ENCODE measurements around the gene PRCD.
"Not testable (repeated sequence)": the region's sequence is repeated elsewhere in the genome, so short reads cannot be mapped to it uniquely, and the experiment has no call there.

PRCD gene

GRCh38 chr17:76528528-76529223 is 11.2 kb upstream of the PRCD start:
- DNase-seq, result no peak

DNA sequence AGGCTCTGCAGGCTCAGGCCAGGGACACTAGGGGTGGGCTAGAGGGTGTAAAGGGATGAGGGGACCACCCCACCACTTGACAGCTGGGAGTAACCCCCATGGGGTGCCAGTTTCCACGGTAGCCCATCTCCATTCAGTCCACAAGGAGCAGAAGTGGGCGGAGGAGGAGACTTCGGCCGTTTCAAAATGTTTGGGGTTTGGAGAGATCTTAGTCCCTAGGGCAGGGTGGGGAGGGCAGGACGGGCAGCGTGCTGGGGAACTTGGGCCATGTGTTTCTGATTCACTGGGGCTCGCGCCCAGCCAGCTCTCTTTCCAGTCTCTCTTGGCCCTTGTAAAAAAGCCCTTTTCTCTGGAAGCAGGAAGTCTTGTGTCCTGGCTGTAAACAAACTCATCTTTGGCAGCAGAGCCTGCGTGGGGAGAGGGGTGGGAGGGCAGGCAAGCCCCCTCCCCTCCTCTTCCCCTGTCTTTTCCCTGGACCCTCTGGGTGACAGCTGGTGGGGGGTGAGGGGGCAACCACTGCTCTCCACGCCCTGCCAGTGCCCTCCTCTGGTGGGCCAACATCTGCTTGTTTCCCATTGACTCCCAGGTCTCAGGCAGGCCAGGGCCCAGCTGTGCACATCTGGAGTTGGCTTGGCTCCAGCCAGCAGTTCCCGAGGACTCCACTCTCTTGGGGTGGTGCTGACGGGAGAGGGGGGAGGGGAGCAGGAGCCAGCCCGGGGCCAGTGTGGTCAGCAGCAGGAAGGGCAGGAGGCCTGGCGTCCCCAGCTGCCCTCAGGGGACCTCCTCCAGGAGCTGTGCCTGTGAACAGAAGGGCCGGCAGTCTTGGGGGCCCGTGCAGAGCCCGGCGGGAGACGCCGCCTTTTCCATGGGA is 10.4 kb upstream of the PRCD start:
- peak; percentile 77 for DNase-seq

- no peak for DNase-seq
Measured at GRCh38 chr17:76530095-76530723, 9.6 kb upstream of the PRCD start.

GRCh38 chr17:76530811-76531485 is 8.9 kb upstream of the PRCD start:
- no peak for DNase-seq

GRCh38 chr17:76531486-76532038 is 8.3 kb upstream of the PRCD start:
- no peak for DNase-seq

- DNase-seq, result no peak
Measured at GRCh38 chr17:76532072-76532651, 7.7 kb upstream of the PRCD start.

GRCh38 chr17:76533640-76534359 is 6.0 kb upstream of the PRCD start:
- not testable (repeated sequence) for DNase-seq

DNA sequence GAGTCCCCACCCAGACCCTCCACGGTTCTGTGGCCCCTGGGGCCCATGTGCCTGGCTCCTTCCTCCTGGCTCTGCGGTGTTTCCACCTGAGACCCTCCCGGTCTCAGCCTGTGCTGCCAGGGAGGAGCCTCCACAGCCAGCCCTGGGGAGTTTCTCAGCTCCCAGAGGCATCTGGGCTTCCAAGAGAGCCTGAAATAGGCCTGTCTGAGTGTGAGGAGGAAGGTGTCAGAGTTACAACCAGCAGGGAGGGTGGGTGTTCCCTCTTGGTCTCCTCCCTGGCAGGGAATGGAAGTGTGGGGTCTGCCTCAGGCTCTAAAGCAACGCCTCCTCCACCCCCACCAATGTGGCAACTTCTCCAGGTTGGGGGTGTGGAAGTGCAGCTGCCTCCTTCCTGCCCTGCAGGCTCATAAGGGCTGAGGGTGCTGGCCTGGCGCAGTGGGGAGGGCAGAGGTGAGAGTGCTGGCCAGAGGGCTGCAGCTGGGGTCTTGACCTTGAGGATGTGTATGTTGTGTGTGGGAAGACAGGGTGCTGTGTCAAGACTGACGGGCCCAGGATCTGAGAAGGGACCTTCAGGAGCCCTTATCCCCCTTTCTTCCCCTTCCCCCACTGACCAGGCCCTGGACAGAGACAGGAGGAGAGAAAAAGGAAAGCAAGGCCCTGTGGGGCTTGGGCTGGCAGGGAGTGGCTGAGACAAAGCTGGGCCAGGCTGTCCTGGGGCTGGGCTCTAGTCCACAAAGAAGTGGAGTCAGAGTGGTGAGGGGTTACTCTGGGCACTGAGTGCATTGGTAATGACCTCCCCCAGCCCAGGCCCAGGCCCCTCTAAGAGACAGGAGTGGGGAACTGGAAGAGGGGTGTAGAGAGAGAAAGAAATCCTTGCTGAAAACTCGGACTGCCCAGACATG is 4.8 kb upstream of the PRCD start:
- DNase-seq, result no peak

DNA sequence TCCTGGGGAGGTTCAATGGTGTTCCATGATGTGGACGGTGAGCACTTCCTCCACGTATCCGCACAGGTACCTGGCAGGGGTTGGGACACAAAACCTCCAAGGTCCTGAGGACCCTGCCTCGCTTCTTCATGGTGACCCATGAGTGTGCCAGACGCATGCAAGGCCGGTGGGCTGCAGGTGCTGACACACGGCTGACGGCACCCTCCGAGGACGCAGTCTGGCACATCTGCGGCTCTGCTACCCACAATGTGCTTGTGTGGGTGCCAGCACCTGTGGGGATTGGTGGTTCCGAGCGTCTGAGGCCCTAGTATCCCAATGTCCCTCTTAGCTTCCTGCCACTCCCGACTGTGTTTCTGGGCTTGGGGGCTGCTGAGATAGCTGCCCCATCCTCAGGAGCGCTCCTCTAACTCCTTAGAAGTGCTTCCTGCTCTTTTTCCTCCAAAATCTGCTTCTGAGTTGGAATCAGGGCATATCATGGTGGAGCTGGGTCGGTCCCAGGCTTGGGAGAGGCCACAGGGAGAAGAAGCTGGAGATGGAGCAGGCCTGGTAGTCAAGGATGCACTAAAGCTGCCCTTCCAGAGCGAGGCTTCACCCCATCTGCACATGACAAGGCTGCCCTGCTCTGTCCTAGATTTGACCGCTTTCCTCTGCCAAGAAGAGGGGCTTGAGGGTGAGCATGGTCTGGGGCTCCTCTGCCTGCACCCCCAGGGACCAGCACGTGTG is 3.9 kb upstream of the PRCD start:
- DNase-seq, result no peak

DNA sequence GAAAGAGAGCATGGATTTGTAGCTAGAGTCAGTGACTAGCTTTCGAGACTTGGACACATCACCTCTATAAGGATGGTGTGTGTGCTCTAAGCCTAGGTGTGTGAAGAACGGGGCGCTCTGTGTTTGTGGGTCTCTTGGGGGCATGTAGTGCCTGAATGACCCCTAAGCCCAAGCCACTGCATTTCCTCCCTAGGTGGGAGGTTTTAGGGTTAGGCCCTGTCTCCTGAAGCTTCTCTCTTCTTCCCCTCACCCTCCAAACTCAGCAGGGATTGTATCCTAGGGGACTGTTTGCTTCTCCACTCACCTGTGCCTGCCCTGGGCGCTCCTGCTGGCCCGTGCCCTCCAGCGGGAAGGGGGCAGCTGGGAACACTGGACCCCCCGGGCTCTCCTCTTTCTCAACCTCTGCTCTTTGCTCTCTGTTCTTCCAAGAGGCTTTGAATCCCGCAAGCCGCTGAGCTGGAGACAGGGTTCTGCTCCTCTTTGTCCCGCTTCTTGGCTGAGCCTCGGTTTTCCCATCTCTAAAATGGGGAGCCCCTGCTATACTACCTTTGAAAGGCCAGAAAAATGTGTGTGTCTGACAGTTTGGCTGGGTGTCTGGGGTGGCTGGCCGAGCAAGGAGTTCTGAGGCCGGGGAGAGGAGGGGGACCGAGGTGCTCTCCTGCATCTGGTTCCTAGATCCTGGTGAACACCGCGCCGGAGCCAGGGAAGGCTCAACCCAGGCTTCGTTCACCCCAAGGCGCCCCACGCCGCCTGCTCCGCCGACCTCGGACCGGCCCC is 3.1 kb upstream of the PRCD start:
- DNase-seq, result no peak

GRCh38 chr17:76537288-76537577 is 2.6 kb upstream of the PRCD start:
- no peak for DNase-seq

GRCh38 chr17:76537578-76538280 is 2.1 kb upstream of the PRCD start, which contains the start of gene CYGB:
Gene CYGB, minus strand, starts transcription at chr17:76537709. Its CDS starts 167 bp downstream, at chr17:76537542.
- DNase-seq, result no peak

GRCh38 chr17:76538281-76538931 is 1.4 kb upstream of the PRCD start:
- DNase-seq, result no peak

DNA sequence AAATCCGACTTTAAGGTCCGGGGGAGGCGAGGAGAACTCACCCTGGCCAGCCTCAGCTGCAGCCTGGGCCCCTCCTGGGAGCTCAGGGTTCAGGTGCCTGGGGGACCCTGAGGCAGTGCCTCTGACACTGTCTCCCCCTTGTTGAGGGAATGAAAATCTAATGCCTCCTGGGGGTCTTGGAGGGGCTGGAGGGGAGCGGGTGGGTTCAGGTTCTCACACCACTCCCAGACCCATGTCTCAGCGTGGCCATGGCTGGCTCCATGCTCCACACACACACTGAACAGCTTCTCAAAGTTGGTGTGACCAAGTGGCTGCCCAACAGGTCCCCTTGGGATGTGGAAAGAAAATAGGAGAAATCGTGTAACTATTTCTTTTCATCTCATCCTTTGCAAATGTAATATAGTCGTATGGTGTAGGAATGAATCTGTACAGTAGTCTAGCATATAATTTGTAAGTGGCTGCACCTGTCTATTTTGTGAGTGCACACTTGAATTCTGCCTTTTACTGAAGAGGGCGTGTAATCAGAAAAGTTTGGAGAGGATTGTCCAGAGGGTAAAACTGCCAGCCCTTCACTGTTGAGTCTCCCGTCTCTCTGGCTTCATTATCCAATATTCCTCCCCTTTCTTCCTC is 788 bp upstream of the PRCD start:
- DNase-seq, result no peak

DNA sequence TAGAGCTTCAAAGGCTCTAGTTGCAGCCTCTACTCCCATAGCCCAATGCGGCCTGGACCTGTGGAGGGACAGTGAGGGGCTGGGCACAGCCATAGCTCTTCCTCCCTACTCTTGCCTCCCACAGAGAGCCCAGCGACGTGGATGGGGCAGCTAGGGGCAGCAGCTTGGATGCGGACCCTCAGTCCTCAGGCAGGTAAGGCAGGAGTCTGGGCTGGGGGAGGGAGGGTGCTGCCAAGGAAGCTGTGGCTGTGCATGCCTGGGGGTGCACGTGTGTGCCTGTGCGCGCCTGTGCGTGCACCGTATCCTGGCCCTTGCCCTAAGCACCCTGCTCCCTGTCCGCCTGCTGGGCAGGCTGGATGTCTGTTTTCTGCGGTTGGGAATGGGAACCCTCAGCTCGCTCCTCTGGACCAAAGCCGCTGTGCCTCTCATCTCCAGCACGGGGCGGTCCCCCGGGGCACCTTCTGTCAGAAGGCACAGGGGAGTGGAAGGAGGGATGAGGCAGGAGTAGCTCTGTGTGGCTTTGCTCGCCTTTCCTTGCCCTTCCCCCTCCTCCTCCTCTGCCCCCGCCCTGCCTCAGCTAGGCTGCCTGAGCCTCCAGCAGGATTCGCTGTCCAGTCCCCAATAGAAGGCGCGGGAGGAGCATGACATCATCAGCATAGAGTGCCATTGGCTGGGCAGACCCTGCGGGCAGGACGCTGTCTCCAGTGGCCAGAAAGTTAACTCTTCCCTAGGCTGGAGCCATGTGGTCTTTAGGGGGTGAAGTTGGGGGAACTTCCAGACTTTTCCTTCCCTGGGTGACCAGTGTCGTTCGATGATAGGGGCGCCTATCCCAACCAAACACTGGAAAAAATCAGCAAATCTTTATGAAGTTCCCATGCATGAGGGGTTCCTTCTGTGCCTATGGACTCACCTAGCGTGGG is 797 bp downstream of the PRCD start:
- DNase-seq, result peak; percentile 96

DNA sequence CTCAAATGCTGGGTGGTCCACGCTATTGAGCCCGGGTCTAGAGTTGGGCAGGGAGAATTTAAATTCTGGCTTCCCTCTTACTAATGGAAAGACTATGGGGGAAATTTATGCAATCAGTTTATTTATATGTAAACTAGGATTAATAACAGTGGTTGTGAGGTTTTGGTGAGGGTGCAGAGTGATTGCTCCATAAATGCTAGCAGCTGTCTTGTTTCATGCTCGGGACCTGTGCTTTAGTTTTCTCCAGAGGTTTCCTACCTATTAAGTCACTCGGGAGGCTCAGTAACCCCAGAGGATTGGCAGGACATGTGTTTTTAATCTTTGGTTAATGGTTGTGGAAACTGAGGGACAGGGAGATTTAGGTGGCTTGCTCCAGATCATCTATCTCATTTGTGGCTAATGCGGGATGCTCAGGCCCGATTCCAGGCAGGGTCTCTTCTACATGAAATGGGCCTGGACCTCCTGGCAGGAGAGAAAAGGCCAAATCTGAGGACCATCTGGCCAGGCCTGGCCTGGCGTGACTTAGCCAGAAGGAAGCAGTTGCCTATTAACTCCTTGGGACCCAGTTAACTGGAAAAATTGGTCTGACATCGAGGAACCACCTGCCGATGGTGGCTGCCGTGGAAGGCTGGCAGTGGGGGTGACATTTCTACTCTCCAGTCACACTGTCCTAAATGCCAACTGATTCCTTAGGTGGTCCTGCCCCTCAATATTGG is 2.1 kb downstream of the PRCD start:
- no peak for DNase-seq
